Activated CD8-positive, alpha-beta T cell treated with anti-CD3 and anti-CD28 coated beads for 36 hours (primary cell): ENCODE results near the gene UGGT2. TPM values are rescaled to one million over a fixed set of nuclear protein-coding genes. Genes with fewer than 3 reads are reported as not detected.
"Not testable (repeated sequence)": the region's sequence is repeated elsewhere in the genome, so short reads cannot be mapped to it uniquely, and the experiment has no call there.

ENCODE experiments used
- ATAC-seq: fragments of 200-7000 bp; cut with Tn5 transposase; one replicate; pipeline ENCODE4 v1.10.0; 2021; ENCODE audit warnings: mild to moderate bottlenecking, moderate library complexity
- CTCF ChIA-PET: fragments of 350-600 bp; sonication (Branson Sonifier 250); formaldehyde crosslinking; loops from one replicate; lab custom pipeline; 2021; ENCODE audit warnings: antibody characterized with exemption; lab: Charles Lee
- POLR2A ChIA-PET: fragments of 350-600 bp; sonication (Branson Sonifier 250); formaldehyde crosslinking; loops from one replicate; lab custom pipeline; 2021; ENCODE audit warnings: antibody characterized with exemption; lab: Charles Lee
- DNase-seq: peaks from one replicate; pipeline ENCODE4 v3.0.0-alpha.2; 2020
- H3K27ac Mint-ChIP-seq: one replicate; pipeline ENCODE4 v1.8.0; 2021; ENCODE audit warnings: mild to moderate bottlenecking, mixed read lengths
- H3K27me3 Mint-ChIP-seq: one replicate; pipeline ENCODE4 v1.8.0; 2021; ENCODE audit warnings: mixed read lengths
- H3K36me3 Mint-ChIP-seq: one replicate; pipeline ENCODE4 v1.8.0; 2021; ENCODE audit warnings: low read depth, mixed read lengths
- H3K4me1 Mint-ChIP-seq: one replicate; pipeline ENCODE4 v1.8.0; 2021; ENCODE audit warnings: low read depth, mixed read lengths
- H3K4me3 Mint-ChIP-seq: one replicate; pipeline ENCODE4 v1.8.0; 2021; ENCODE audit warnings: mild to moderate bottlenecking, moderate library complexity, mixed read lengths
- H3K9me3 Mint-ChIP-seq: one replicate; pipeline ENCODE4 v1.8.0; 2021; ENCODE audit warnings: mixed read lengths
- intact Hi-C: fragments of 100-400 bp; cut with micrococcal nuclease; formaldehyde crosslinking; loops from one replicate; pipeline ENCODE4 v1.10.0; 2022
- total RNA-seq, 2 experiments: library from RNA; stranded (reverse); gene quantifications; one replicate each; pipeline ENCODE4 v1.2.3, GENCODE V29; 2021
- TF ChIP-seq, protein P1 (sequence below): fragments of 200-600 bp; IDR thresholded peaks from one replicate; pipeline ENCODE4 v1.8.0; 2022; ENCODE audit warnings: antibody characterized with exemption, mild to moderate bottlenecking

Gene UGGT2
- total RNA-seq, 2 experiments from 2014 or later = not detected

DNA sequence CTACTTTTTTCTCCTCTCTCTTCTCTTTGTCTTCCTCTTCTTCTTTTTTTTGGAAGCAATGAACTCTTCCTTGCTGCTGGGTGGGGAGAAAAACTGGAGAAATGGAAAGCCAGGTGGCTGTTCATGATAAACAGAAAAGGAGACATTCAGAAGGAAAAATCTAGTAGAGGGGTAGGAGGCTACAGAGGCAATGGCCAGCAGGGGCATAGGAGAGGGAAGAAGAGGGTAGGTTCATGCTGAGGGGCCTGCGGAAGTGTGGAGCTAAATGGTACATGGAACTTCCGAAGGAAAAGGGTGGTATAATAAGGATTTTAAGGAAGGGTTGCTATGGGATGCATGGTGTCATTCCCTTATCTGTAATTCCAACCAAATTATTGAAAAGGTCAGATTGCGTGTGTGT lies 19.2 kb upstream of the UGGT2 start:
- CTCF ChIA-PET = no interaction called here
- H3K27ac Mint-ChIP-seq = no peak overlapping the region
- no peak overlapping the region for H3K4me3 Mint-ChIP-seq

GRCh38 chr13:96071504-96071903 lies 18.3 kb upstream of the UGGT2 start:
- peaks cover 2% of the 10 kb centered on the region for H3K9me3 Mint-ChIP-seq
- peaks cover 1% of the 10 kb centered on the region for H3K27me3 Mint-ChIP-seq
- CTCF ChIA-PET = no interaction called here
- POLR2A ChIA-PET = no interaction called here
- no peak overlapping the region for H3K27ac Mint-ChIP-seq
- H3K4me1 Mint-ChIP-seq = no peaks in the 10 kb centered on the region
- no peak for DNase-seq
- no peaks in the 10 kb centered on the region for H3K36me3 Mint-ChIP-seq
- ATAC-seq = no peak
- H3K4me3 Mint-ChIP-seq = no peak overlapping the region
- TF ChIP-seq, protein P1, sequence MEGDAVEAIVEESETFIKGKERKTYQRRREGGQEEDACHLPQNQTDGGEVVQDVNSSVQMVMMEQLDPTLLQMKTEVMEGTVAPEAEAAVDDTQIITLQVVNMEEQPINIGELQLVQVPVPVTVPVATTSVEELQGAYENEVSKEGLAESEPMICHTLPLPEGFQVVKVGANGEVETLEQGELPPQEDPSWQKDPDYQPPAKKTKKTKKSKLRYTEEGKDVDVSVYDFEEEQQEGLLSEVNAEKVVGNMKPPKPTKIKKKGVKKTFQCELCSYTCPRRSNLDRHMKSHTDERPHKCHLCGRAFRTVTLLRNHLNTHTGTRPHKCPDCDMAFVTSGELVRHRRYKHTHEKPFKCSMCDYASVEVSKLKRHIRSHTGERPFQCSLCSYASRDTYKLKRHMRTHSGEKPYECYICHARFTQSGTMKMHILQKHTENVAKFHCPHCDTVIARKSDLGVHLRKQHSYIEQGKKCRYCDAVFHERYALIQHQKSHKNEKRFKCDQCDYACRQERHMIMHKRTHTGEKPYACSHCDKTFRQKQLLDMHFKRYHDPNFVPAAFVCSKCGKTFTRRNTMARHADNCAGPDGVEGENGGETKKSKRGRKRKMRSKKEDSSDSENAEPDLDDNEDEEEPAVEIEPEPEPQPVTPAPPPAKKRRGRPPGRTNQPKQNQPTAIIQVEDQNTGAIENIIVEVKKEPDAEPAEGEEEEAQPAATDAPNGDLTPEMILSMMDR = no peak
- intact Hi-C loops = no loop called here

More for the DNA sequence above, 19.2 kb upstream of the UGGT2 start:
- TF ChIP-seq, protein P1 = no peak
- Mint-ChIP-seq H3K4me1 (no peaks in the 10 kb centered on the region), H3K9me3 (peaks cover 2% of the 10 kb centered on the region), H3K27me3 (peaks cover 1% of the 10 kb centered on the region), H3K36me3 (no peaks in the 10 kb centered on the region)
- intact Hi-C loops = no loop called here
- ATAC-seq = no peak
- DNase-seq = no peak
- POLR2A ChIA-PET = no interaction called here

- Mint-ChIP-seq H3K36me3 (no peaks in the 10 kb centered on the region), H3K9me3 (peaks cover 2% of the 10 kb centered on the region), H3K27me3 (peaks cover 1% of the 10 kb centered on the region), H3K27ac (no peak overlapping the region), H3K4me1 (no peaks in the 10 kb centered on the region), H3K4me3 (no peak overlapping the region)
- ChIA-PET CTCF (no interaction called here), POLR2A (no interaction called here)
- ATAC-seq (no peak), DNase-seq (no peak)
- TF ChIP-seq, protein P1 = no peak
- intact Hi-C loops = no loop called here
Measured at GRCh38 chr13:96068729-96069128, 15.5 kb upstream of the UGGT2 start.

DNA sequence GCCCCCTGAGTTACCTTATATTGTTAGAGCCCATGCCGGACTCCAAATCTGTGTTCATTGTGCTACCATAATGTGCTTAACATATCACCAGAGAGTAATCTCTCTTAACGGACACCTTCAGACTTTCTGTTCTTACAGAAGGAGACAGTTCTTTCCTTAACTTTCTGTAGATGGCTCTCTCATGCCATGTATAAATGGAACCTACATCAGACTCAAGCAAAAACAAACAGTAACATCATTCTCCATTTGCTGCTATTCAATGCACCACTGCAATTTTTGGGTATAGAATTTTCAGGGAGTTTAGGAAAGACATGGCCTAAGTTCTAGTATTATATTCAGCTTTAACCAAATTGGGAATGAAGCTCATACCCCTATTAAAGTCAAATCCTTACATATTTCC lies 12.6 kb upstream of the UGGT2 start:
- POLR2A ChIA-PET = no interaction called here
- intact Hi-C loops = no loop called here
- ATAC-seq = no peak

DNA sequence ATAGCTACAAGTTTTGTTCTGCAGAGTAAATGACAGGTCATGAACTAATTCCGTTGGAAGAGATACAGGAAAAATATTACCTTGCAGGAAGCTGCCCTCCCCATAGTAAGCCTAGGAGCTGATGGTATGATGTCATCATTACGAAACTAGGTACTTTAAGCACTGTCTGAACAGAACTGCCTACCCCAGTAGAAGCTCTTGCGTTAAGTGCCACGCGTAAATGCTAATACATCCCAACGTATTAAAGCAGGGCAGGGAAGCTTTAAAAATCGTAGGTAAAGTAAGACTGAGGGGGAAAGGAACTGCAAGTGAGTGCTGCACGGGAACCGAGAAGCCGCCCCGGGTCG lies 572 bp downstream of the UGGT2 start:
- H3K36me3 Mint-ChIP-seq = no peaks in the 10 kb centered on the region
- ChIA-PET CTCF (no interaction called here), POLR2A (no interaction called here)
- intact Hi-C loops = no loop called here
- H3K27me3 Mint-ChIP-seq = peaks cover 23% of the 10 kb centered on the region
- no peak overlapping the region for H3K4me3 Mint-ChIP-seq
- TF ChIP-seq, protein P1 = no peak
- H3K4me1 Mint-ChIP-seq = peaks cover 4% of the 10 kb centered on the region
- no peak for DNase-seq
- no peak for ATAC-seq
- H3K27ac Mint-ChIP-seq = no peak overlapping the region
- peaks cover 3% of the 10 kb centered on the region for H3K9me3 Mint-ChIP-seq

More for the DNA sequence above, 12.6 kb upstream of the UGGT2 start:
- DNase-seq = no peak
- Mint-ChIP-seq H3K4me1 (no peaks in the 10 kb centered on the region), H3K27me3 (peaks cover 1% of the 10 kb centered on the region), H3K4me3 (no peak overlapping the region), H3K9me3 (peaks cover 2% of the 10 kb centered on the region), H3K27ac (no peak overlapping the region), H3K36me3 (no peaks in the 10 kb centered on the region)
- CTCF ChIA-PET = no interaction called here
- TF ChIP-seq, protein P1 = no peak

DNA sequence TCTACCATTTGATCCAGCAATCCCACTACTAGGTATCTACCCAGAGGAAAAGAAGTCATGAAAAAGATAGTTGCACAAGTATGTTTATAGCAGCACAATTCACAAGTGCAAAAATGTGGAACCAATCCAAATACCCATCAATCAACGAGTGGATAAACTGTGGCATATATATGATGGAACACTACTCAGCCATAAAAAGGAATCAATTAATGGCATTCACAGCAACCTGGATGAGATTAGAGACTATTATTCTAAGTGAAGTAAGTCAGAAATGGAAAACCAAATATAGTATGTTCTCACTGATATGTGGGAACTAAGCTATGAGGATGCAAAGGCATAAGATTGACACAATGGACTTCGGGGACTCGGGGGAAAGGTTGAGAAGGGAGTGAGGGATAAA lies 1.3 kb downstream of the UGGT2 start:
- DNase-seq, ATAC-seq, CTCF ChIA-PET, H3K36me3 Mint-ChIP-seq, POLR2A ChIA-PET, H3K9me3 Mint-ChIP-seq, H3K4me1 Mint-ChIP-seq, H3K27ac Mint-ChIP-seq, H3K4me3 Mint-ChIP-seq, intact Hi-C loops: not testable (repeated sequence)
- peaks cover 23% of the 10 kb centered on the region for H3K27me3 Mint-ChIP-seq

GRCh38 chr13:96051491-96051890 lies 1.7 kb downstream of the UGGT2 start:
- POLR2A ChIA-PET, ATAC-seq, H3K4me1 Mint-ChIP-seq, H3K36me3 Mint-ChIP-seq, H3K9me3 Mint-ChIP-seq, H3K27ac Mint-ChIP-seq, H3K4me3 Mint-ChIP-seq, DNase-seq, CTCF ChIA-PET, intact Hi-C loops: not testable (repeated sequence)
- peaks cover 23% of the 10 kb centered on the region for H3K27me3 Mint-ChIP-seq

DNA sequence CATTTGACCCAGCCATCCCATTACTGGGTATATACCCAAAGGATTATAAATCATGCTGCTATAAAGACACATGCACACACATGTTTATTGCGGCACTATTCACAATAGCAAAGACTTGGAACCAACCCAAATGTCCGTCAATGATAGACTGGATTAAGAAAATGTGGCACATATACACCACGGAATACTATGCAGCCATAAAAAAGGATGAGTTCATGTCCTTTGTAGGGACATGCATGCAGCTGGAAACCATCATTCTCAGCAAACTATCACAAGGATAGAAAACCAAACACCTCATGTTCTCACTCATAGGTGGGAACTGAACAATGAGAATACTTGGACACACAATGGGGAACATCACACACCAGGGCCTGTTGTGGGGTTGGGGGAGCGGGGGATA lies 2.2 kb downstream of the UGGT2 start:
- DNase-seq, ATAC-seq, CTCF ChIA-PET, intact Hi-C loops, POLR2A ChIA-PET, H3K4me1 Mint-ChIP-seq, H3K4me3 Mint-ChIP-seq, H3K27ac Mint-ChIP-seq, H3K36me3 Mint-ChIP-seq, H3K9me3 Mint-ChIP-seq: not testable (repeated sequence)
- peaks cover 23% of the 10 kb centered on the region for H3K27me3 Mint-ChIP-seq
